Measurements from ENCODE around the gene HSPBP1. TPM values are rescaled to one million over a fixed set of nuclear protein-coding genes. Genes with fewer than 3 reads are reported as not detected.

HSPBP1 gene
- total and polyA plus RNA-seq, 2 of the 13 experiments (the other 11 are each of a cell fraction or from before 2014, with no cell fraction given), result 22.3 to 33.7 TPM

- 0 out of 2 replicates have a peak, but pooled peaks have one; percentile 2 for TF ChIP-seq WIZ (CRISPR knock-in tag; IDR thresholded peaks at IDR 0.05)
- TF ChIP-seq GATAD1 (CRISPR knock-in tag; IDR thresholded peaks at IDR 0.05), result no peak
- 0 out of 2 replicates have a peak, but pooled peaks have one; percentile 21 for TF ChIP-seq NR2C2 (CRISPR knock-in tag; IDR thresholded peaks at IDR 0.05; ENCODE audit: borderline replicate concordance)
- no peak for TF ChIP-seq ZNF639 (CRISPR knock-in tag; conservative IDR thresholded peaks at IDR 0.05)
- no peak for TF ChIP-seq HOXA9 (CRISPR knock-in tag; IDR thresholded peaks at IDR 0.05; ENCODE audit: borderline replicate concordance)
- TF ChIP-seq ATF3 (CRISPR knock-in tag; IDR thresholded peaks at IDR 0.05), result no peak
- TF ChIP-seq ZNF790 (CRISPR knock-in tag; IDR thresholded peaks at IDR 0.05; ENCODE audit: borderline replicate concordance), result no peak
- no peak for TF ChIP-seq ZMAT3 (CRISPR knock-in tag; conservative IDR thresholded peaks at IDR 0.05)
- no peak for TF ChIP-seq PRDM10 (CRISPR knock-in tag; IDR thresholded peaks at IDR 0.05; ENCODE audit: low read depth)
- TF ChIP-seq ZNF263 (CRISPR knock-in tag; IDR thresholded peaks at IDR 0.05), result no peak
- no peak for TF ChIP-seq ZNF709 (CRISPR knock-in tag; IDR thresholded peaks at IDR 0.05)
- TF ChIP-seq CREBL2 (CRISPR knock-in tag; IDR thresholded peaks at IDR 0.05; ENCODE audit: borderline replicate concordance), result no peak
- no peak for TF ChIP-seq ZMYM4 (CRISPR knock-in tag; IDR thresholded peaks at IDR 0.05)
- no peak for TF ChIP-seq ZNF589 (CRISPR knock-in tag; conservative IDR thresholded peaks at IDR 0.05)
- TF ChIP-seq GATA4 (IDR thresholded peaks at IDR 0.05; ENCODE audit: borderline replicate concordance, low read depth), result no peak
- TF ChIP-seq BORCS8-MEF2B (CRISPR knock-in tag; IDR thresholded peaks at IDR 0.05), result no peak
- no peak for TF ChIP-seq ZNF138 (CRISPR knock-in tag; IDR thresholded peaks at IDR 0.05; ENCODE audit: low read depth)
- no peak for TF ChIP-seq ZNF331 (CRISPR knock-in tag; IDR thresholded peaks at IDR 0.05)
- TF ChIP-seq ATF6 (CRISPR knock-in tag; conservative IDR thresholded peaks at IDR 0.05), result no peak
- TF ChIP-seq ZBTB38 (CRISPR knock-in tag; IDR thresholded peaks at IDR 0.05), result 0 out of 2 replicates have a peak, but pooled peaks have one; percentile 11
- TF ChIP-seq NCOA2 (CRISPR knock-in tag; IDR thresholded peaks at IDR 0.05), result no peak
- no peak for TF ChIP-seq HNF4G (IDR thresholded peaks at IDR 0.05; ENCODE audit: borderline replicate concordance, low read depth, low read length)
- TF ChIP-seq HNF4G (CRISPR knock-in tag; IDR thresholded peaks at IDR 0.05; ENCODE audit: borderline replicate concordance, low read depth), result no peak
These were observed 24.1 kb downstream of the HSPBP1 start (continued) for GRCh38 chr19:55255618-55256423.

Data from HepG2 (cell line).